ENCODE data around the gene ACAP1. TPM values are rescaled to one million over a fixed set of nuclear protein-coding genes. Genes with fewer than 3 reads are reported as not detected.

ACAP1 gene
- total and polyA plus RNA-seq, 7 experiments from 2014 or later, result 234 to 708 (median 496) TPM

Other genes with a start within 250 kb of the ACAP1 start
Only the 30 nearest of the 35 such genes appear.
- gene ASGR1, start 157.2 kb upstream of the ACAP1 start, total RNA-seq, result 10 to 100 TPM in 1 of 5 experiments, 1 to 10 TPM in 1, under 1 TPM in 2, not detected in 1; 0.79 to 11.9 (median 1.3) TPM
- gene ASGR1, start 157.2 kb upstream of the ACAP1 start, polyA plus RNA-seq, result not detected
- 10 to 100 TPM; 10.9 to 25.4 (median 16.5) TPM for gene DLG4, start 116.7 kb upstream of the ACAP1 start, total RNA-seq
- under 1 TPM; 0.26 to 0.83 TPM for gene DLG4, start 116.7 kb upstream of the ACAP1 start, polyA plus RNA-seq
- gene ACADVL, start 116.6 kb upstream of the ACAP1 start, total RNA-seq, result 100 to 1,000 TPM; 287 to 390 (median 339) TPM
- 10 to 100 TPM; 75.3 to 88.4 TPM for gene ACADVL, start 116.6 kb upstream of the ACAP1 start, polyA plus RNA-seq
- 10 to 100 TPM; 51.2 to 91.5 (median 52.3) TPM for gene DVL2, start 102.0 kb upstream of the ACAP1 start, total RNA-seq
- gene DVL2, start 102.0 kb upstream of the ACAP1 start, polyA plus RNA-seq, result 10 to 100 TPM; 15.1 to 31.1 TPM
- 10 to 100 TPM; 12.3 to 58.7 (median 55.2) TPM for gene PHF23, start 97.1 kb upstream of the ACAP1 start, total RNA-seq
- 10 to 100 TPM; 16.0 to 41.3 TPM for gene PHF23, start 97.1 kb upstream of the ACAP1 start, polyA plus RNA-seq
- 100 to 1,000 TPM; 214 to 427 (median 286) TPM for gene GABARAP, start 94.1 kb upstream of the ACAP1 start, total RNA-seq
- gene GABARAP, start 94.1 kb upstream of the ACAP1 start, polyA plus RNA-seq, result 100 to 1,000 TPM; 656 to 950 TPM
- 100 to 1,000 TPM in 4 of 5 experiments, 10 to 100 TPM in 1; 96.8 to 173 (median 133) TPM for gene CTDNEP1, start 84.8 kb upstream of the ACAP1 start, total RNA-seq
- gene CTDNEP1, start 84.8 kb upstream of the ACAP1 start, polyA plus RNA-seq, result 10 to 100 TPM; 38.3 to 45.4 TPM
- 10 to 100 TPM; 26.9 to 49.1 (median 32.9) TPM for gene ELP5, start 84.3 kb upstream of the ACAP1 start, total RNA-seq
- gene ELP5, start 84.3 kb upstream of the ACAP1 start, polyA plus RNA-seq, result 10 to 100 TPM; 60.4 to 89.9 TPM
- 1 to 10 TPM in 2 of 5 experiments, under 1 TPM in 3; 0.29 to 3.8 (median 0.81) TPM for gene CLDN7, start 74.1 kb upstream of the ACAP1 start, total RNA-seq
- gene CLDN7, start 74.1 kb upstream of the ACAP1 start, polyA plus RNA-seq, result 1 to 10 TPM; 1.7 to 2.9 TPM
- not detected for gene SLC2A4, start 54.8 kb upstream of the ACAP1 start, total RNA-seq
- not detected for gene SLC2A4, start 54.8 kb upstream of the ACAP1 start, polyA plus RNA-seq
- gene YBX2, start 41.9 kb upstream of the ACAP1 start, total RNA-seq, result under 1 TPM in 3 of 5 experiments, not detected in 2; 0.27 to 0.64 (median 0.40) TPM
- gene YBX2, start 41.9 kb upstream of the ACAP1 start, polyA plus RNA-seq, result not detected
- gene EIF5A, start 28.9 kb upstream of the ACAP1 start, total RNA-seq, result 100 to 1,000 TPM; 237 to 666 (median 453) TPM
- 100 to 1,000 TPM; 158 to 558 TPM for gene EIF5A, start 28.9 kb upstream of the ACAP1 start, polyA plus RNA-seq
- gene GPS2, start 21.2 kb upstream of the ACAP1 start, total RNA-seq, result 100 to 1,000 TPM in 3 of 5 experiments, 10 to 100 TPM in 2; 72.6 to 145 (median 107) TPM
- gene GPS2, start 21.2 kb upstream of the ACAP1 start, polyA plus RNA-seq, result 100 to 1,000 TPM in 1 of 2 donors, 10 to 100 TPM in 1; 80.1 to 134 TPM
- 10 to 100 TPM; 42.6 to 92.6 (median 50.1) TPM for gene NEURL4, start 7.2 kb upstream of the ACAP1 start, total RNA-seq
- 1 to 10 TPM; 1.1 to 2.5 TPM for gene NEURL4, start 7.2 kb upstream of the ACAP1 start, polyA plus RNA-seq
- 10 to 100 TPM in 1 of 5 experiments, 1 to 10 TPM in 4; 2.7 to 13.7 (median 4.0) TPM for gene KCTD11, start 15.6 kb downstream of the ACAP1 start, total RNA-seq
- 1 to 10 TPM in 1 of 2 donors, under 1 TPM in 1; 0.83 to 1.1 TPM for gene KCTD11, start 15.6 kb downstream of the ACAP1 start, polyA plus RNA-seq
- gene TMEM95, start 18.6 kb downstream of the ACAP1 start, total RNA-seq, result not detected
- gene TMEM95, start 18.6 kb downstream of the ACAP1 start, polyA plus RNA-seq, result not detected
- gene TNK1, start 44.6 kb downstream of the ACAP1 start, total RNA-seq, result 10 to 100 TPM in 4 of 5 experiments, 1 to 10 TPM in 1; 1.5 to 23.4 (median 13.9) TPM
- gene TNK1, start 44.6 kb downstream of the ACAP1 start, polyA plus RNA-seq, result 1 to 10 TPM; 5.8 to 7.4 TPM
- 100 to 1,000 TPM in 1 of 5 experiments, 10 to 100 TPM in 4; 74.8 to 142 (median 85.0) TPM for gene PLSCR3, start 58.0 kb downstream of the ACAP1 start, total RNA-seq
- 100 to 1,000 TPM; 162 to 212 TPM for gene PLSCR3, start 58.0 kb downstream of the ACAP1 start, polyA plus RNA-seq
- gene TMEM256, start 67.6 kb downstream of the ACAP1 start, total RNA-seq, result 10 to 100 TPM; 31.5 to 58.5 (median 48.2) TPM
- gene TMEM256, start 67.6 kb downstream of the ACAP1 start, polyA plus RNA-seq, result 10 to 100 TPM; 45.2 to 64.9 TPM
- 10 to 100 TPM in 3 of 5 experiments, 1 to 10 TPM in 2; 1.6 to 17.8 (median 11.9) TPM for gene NLGN2, start 71.3 kb downstream of the ACAP1 start, total RNA-seq
- gene NLGN2, start 71.3 kb downstream of the ACAP1 start, polyA plus RNA-seq, result under 1 TPM; 0.20 to 0.28 TPM
- not detected for gene SPEM1, start 83.8 kb downstream of the ACAP1 start, total RNA-seq
- gene SPEM1, start 83.8 kb downstream of the ACAP1 start, polyA plus RNA-seq, result not detected
- not detected for gene SPEM2, start 89.1 kb downstream of the ACAP1 start, total RNA-seq
- not detected for gene SPEM2, start 89.1 kb downstream of the ACAP1 start, polyA plus RNA-seq
- not detected for gene SPEM3, start 92.3 kb downstream of the ACAP1 start, total RNA-seq
- not detected for gene SPEM3, start 92.3 kb downstream of the ACAP1 start, polyA plus RNA-seq
- gene TMEM102, start 98.9 kb downstream of the ACAP1 start, total RNA-seq, result 10 to 100 TPM in 3 of 5 experiments, 1 to 10 TPM in 2; 8.2 to 19.1 (median 16.5) TPM
- 10 to 100 TPM in 1 of 2 donors, 1 to 10 TPM in 1; 8.5 to 26.1 TPM for gene TMEM102, start 98.9 kb downstream of the ACAP1 start, polyA plus RNA-seq
- 10 to 100 TPM in 1 of 5 experiments, 1 to 10 TPM in 4; 2.8 to 39.7 (median 3.4) TPM for gene FGF11, start 103.0 kb downstream of the ACAP1 start, total RNA-seq
- gene FGF11, start 103.0 kb downstream of the ACAP1 start, polyA plus RNA-seq, result under 1 TPM in 1 of 2 donors, not detected in 1; 0.09 TPM
- 10 to 100 TPM in 1 of 5 experiments, 1 to 10 TPM in 4; 6.0 to 14.6 (median 7.2) TPM for gene CHRNB1, start 108.5 kb downstream of the ACAP1 start, total RNA-seq
- 10 to 100 TPM; 14.9 to 24.8 TPM for gene CHRNB1, start 108.5 kb downstream of the ACAP1 start, polyA plus RNA-seq
- 10 to 100 TPM; 30.3 to 89.2 (median 64.1) TPM for gene ZBTB4, start 143.1 kb downstream of the ACAP1 start, total RNA-seq
- gene ZBTB4, start 143.1 kb downstream of the ACAP1 start, polyA plus RNA-seq, result 10 to 100 TPM; 15.3 to 25.5 TPM
- under 1 TPM in 1 of 5 experiments, not detected in 4; 0.16 TPM for gene SLC35G6, start 144.9 kb downstream of the ACAP1 start, total RNA-seq
- not detected for gene SLC35G6, start 144.9 kb downstream of the ACAP1 start, polyA plus RNA-seq
- 100 to 1,000 TPM; 165 to 501 (median 225) TPM for gene POLR2A, start 147.8 kb downstream of the ACAP1 start, total RNA-seq
- 10 to 100 TPM; 43.6 to 82.4 TPM for gene POLR2A, start 147.8 kb downstream of the ACAP1 start, polyA plus RNA-seq
- gene TNFSF12, start 212.5 kb downstream of the ACAP1 start, total RNA-seq, result 10 to 100 TPM; 27.3 to 82.4 (median 36.9) TPM
- gene TNFSF12, start 212.5 kb downstream of the ACAP1 start, polyA plus RNA-seq, result 10 to 100 TPM; 25.4 to 36.1 TPM

Measured in naive thymus-derived CD4-positive, alpha-beta T cell (primary cell).